Measurements from ENCODE around the gene RNF144A. TPM values are rescaled to one million over a fixed set of nuclear protein-coding genes. Genes with fewer than 3 reads are reported as not detected.

RNF144A gene
- total and polyA plus RNA-seq, 2 donors (not counting 1 experiment from before 2014, with no cell fraction given) = 1.2 to 1.6 TPM

DNA sequence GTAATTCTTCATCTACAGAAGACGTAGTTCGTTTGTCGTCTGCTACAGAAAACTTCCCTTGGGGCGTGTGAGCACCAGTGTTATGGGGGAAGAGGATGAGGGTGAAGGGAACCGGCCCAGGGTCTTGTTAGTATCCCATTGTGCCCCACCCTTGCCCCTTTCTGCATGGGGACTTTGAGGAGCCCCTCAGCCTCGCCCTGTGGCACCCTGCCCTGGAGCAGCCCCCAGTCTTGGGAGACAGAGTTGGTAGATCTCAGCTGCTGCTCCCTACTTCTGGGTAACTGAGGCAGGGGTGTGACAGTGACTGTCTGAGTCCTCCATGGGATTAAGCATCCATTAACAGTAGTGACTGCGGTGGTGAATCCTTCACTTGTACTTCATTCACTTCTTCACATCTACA lies 50.1 kb downstream of the RNF144A start:
- Histone ChIP-seq H4K20me1 (ENCODE audit: control insufficient read depth, insufficient read depth, low read length, poor library complexity, severe bottlenecking) (no peaks in the 10 kb centered on the region), H3K36me3 (replicated peaks in 1 of 2; ENCODE audit: control extremely low read depth in 1 of 2, control insufficient read depth in 1 of 2, extremely low read depth in 1 of 2, insufficient read depth in 2 of 2, low read length in 1 of 2) (no peaks in the 10 kb centered on the region), H3K27me3 (replicated peaks in 1 of 4; ENCODE audit: control extremely low read depth in 1 of 4, control insufficient read depth in 3 of 4, insufficient read depth in 4 of 4, low read length in 3 of 4) (no peaks in the 10 kb centered on the region), H3K9ac (ENCODE audit: low read length) (no peak overlapping the region), H3K79me2 (ENCODE audit: control insufficient read depth, insufficient read depth, low read length) (no peaks in the 10 kb centered on the region), H3K4me3 (ENCODE audit: control extremely low read depth in 1 of 5, extremely low read depth in 1 of 5, insufficient read depth in 1 of 5, low read depth in 2 of 5, low read length in 4 of 5) (no peak overlapping the region), H3K9me3 (ENCODE audit: control extremely low read depth in 1 of 3, control insufficient read depth in 2 of 3, insufficient read depth in 1 of 3, low read length in 2 of 3) (no peaks in the 10 kb centered on the region), H3K4me2 (replicated peaks; ENCODE audit: low read depth, low read length, poor library complexity, severe bottlenecking) (no peak overlapping the region), H3K4me1 (ENCODE audit: control insufficient read depth in 2 of 2, insufficient read depth in 2 of 2, low read length in 2 of 2) (no peaks in the 10 kb centered on the region), H3K27ac (ENCODE audit: low read length in 2 of 2) (no peak overlapping the region), H2AFZ (ENCODE audit: insufficient read depth, low read depth, low read length, poor library complexity, severe bottlenecking) (no peak overlapping the region)
- DNase-seq = no peak
- Mint-ChIP-seq H3K27ac (no peak overlapping the region), H3K4me1 (no peaks in the 10 kb centered on the region), H3K27me3 (no peaks in the 10 kb centered on the region), H3K4me3 (no peak overlapping the region), H3K9me3 (ENCODE audit: insufficient read depth) (peaks cover 2% of the 10 kb centered on the region)
- 95% methylated on average over 3 of the region's 7 CpGs for WGBS (ENCODE audit: insufficient coverage)
- intact Hi-C loops (cut with micrococcal nuclease) = no loop called here
- POLR2A ChIA-PET = no interaction called here
- TF ChIP-seq EZH2 (IDR thresholded peaks at IDR 0.05; ENCODE audit: borderline replicate concordance, insufficient read depth, low read depth, low read length, poor library complexity, severe bottlenecking) = no peak
- TF ChIP-seq, protein P1, sequence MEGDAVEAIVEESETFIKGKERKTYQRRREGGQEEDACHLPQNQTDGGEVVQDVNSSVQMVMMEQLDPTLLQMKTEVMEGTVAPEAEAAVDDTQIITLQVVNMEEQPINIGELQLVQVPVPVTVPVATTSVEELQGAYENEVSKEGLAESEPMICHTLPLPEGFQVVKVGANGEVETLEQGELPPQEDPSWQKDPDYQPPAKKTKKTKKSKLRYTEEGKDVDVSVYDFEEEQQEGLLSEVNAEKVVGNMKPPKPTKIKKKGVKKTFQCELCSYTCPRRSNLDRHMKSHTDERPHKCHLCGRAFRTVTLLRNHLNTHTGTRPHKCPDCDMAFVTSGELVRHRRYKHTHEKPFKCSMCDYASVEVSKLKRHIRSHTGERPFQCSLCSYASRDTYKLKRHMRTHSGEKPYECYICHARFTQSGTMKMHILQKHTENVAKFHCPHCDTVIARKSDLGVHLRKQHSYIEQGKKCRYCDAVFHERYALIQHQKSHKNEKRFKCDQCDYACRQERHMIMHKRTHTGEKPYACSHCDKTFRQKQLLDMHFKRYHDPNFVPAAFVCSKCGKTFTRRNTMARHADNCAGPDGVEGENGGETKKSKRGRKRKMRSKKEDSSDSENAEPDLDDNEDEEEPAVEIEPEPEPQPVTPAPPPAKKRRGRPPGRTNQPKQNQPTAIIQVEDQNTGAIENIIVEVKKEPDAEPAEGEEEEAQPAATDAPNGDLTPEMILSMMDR (IDR thresholded peaks at IDR 0.05) = no peak
- ATAC-seq (ENCODE audit: low read depth) = no peak
- CTCF ChIA-PET = no interaction called here

- no peak overlapping the region for H3K9ac ChIP-seq (ENCODE audit: low read length)
- POLR2A ChIA-PET = no interaction called here
- no peak overlapping the region for H3K4me2 ChIP-seq (replicated peaks; ENCODE audit: low read depth, low read length, poor library complexity, severe bottlenecking)
- no peaks in the 10 kb centered on the region for H3K4me1 Mint-ChIP-seq
- no peak overlapping the region for H3K4me3 Mint-ChIP-seq
- TF ChIP-seq, protein P1 (IDR thresholded peaks at IDR 0.05) = no peak
- TF ChIP-seq EZH2 (IDR thresholded peaks at IDR 0.05; ENCODE audit: borderline replicate concordance, insufficient read depth, low read depth, low read length, poor library complexity, severe bottlenecking) = no peak
- ATAC-seq (ENCODE audit: low read depth) (no peak), DNase-seq (no peak)
- H3K27me3 ChIP-seq (replicated peaks in 1 of 4; ENCODE audit: control extremely low read depth in 1 of 4, control insufficient read depth in 3 of 4, insufficient read depth in 4 of 4, low read length in 3 of 4) = no peaks in the 10 kb centered on the region
- H4K20me1 ChIP-seq (ENCODE audit: control insufficient read depth, insufficient read depth, low read length, poor library complexity, severe bottlenecking) = no peaks in the 10 kb centered on the region
- no peaks in the 10 kb centered on the region for H3K27me3 Mint-ChIP-seq
- intact Hi-C loops (cut with micrococcal nuclease) = no loop called here
- H3K36me3 ChIP-seq (replicated peaks in 1 of 2; ENCODE audit: control extremely low read depth in 1 of 2, control insufficient read depth in 1 of 2, extremely low read depth in 1 of 2, insufficient read depth in 2 of 2, low read length in 1 of 2) = no peaks in the 10 kb centered on the region
- no peak overlapping the region for H3K27ac ChIP-seq (ENCODE audit: low read length in 2 of 2)
- no peak overlapping the region for H3K4me3 ChIP-seq (ENCODE audit: control extremely low read depth in 1 of 5, extremely low read depth in 1 of 5, insufficient read depth in 1 of 5, low read depth in 2 of 5, low read length in 4 of 5)
- WGBS (ENCODE audit: insufficient coverage) = 91% methylated on average over 9 of the region's 10 CpGs
- no peak overlapping the region for H2AFZ ChIP-seq (ENCODE audit: insufficient read depth, low read depth, low read length, poor library complexity, severe bottlenecking)
- H3K4me1 ChIP-seq (ENCODE audit: control insufficient read depth in 2 of 2, insufficient read depth in 2 of 2, low read length in 2 of 2) = no peaks in the 10 kb centered on the region
- CTCF ChIA-PET = no interaction called here
- H3K27ac Mint-ChIP-seq = no peak overlapping the region
- no peaks in the 10 kb centered on the region for H3K9me3 ChIP-seq (ENCODE audit: control extremely low read depth in 1 of 3, control insufficient read depth in 2 of 3, insufficient read depth in 1 of 3, low read length in 2 of 3)
- H3K9me3 Mint-ChIP-seq (ENCODE audit: insufficient read depth) = peaks cover 2% of the 10 kb centered on the region
- no peaks in the 10 kb centered on the region for H3K79me2 ChIP-seq (ENCODE audit: control insufficient read depth, insufficient read depth, low read length)
These were observed 51.3 kb downstream of the RNF144A start for GRCh38 chr2:6968319-6969100.
